ENCODE results near the gene NBAS.

Gene NBAS

GRCh38 chr2:15122915-15123314 lies 438.2 kb downstream of the NBAS start:
- ChIA-PET CTCF (no interaction called here), POLR2A (no interaction called here)
- no peak for DNase-seq (ENCODE audit: low read depth, low spot score)
- TF ChIP-seq, protein P1, sequence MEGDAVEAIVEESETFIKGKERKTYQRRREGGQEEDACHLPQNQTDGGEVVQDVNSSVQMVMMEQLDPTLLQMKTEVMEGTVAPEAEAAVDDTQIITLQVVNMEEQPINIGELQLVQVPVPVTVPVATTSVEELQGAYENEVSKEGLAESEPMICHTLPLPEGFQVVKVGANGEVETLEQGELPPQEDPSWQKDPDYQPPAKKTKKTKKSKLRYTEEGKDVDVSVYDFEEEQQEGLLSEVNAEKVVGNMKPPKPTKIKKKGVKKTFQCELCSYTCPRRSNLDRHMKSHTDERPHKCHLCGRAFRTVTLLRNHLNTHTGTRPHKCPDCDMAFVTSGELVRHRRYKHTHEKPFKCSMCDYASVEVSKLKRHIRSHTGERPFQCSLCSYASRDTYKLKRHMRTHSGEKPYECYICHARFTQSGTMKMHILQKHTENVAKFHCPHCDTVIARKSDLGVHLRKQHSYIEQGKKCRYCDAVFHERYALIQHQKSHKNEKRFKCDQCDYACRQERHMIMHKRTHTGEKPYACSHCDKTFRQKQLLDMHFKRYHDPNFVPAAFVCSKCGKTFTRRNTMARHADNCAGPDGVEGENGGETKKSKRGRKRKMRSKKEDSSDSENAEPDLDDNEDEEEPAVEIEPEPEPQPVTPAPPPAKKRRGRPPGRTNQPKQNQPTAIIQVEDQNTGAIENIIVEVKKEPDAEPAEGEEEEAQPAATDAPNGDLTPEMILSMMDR (IDR thresholded peaks at IDR 0.05; ENCODE audit: insufficient read depth, low read length, missing control alignments): no peak
- no peak overlapping the region for H3K4me3 ChIP-seq (ENCODE audit: low read depth, low read length)

DNA sequence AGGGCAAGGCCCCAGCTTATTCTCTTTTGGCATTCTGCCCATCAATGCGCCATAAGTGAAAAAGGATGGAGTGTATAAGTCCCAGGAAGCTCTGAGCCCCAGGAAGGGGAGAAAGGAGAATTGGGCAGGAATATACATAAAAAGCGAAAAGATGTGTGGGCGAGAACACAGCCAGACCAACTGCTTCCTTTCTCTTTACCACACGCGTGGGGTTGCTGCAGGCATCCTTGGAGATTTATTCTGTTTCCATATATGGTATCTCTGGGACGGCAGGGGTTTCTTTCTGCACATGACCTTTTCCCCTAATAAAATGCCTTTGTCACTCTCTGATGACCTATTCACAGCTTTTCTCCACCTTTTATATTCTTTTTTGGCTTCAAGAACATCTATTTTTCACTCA lies 440.5 kb downstream of the NBAS start:
- ChIA-PET POLR2A (no interaction called here), CTCF (interaction anchor here (1.1 kb wide), 1 partner anchor 11 kb away, joined by 3 read pairs; no protein-coding TSS in a partner anchor)
- H3K4me3 ChIP-seq (ENCODE audit: low read depth, low read length): no peak overlapping the region
- TF ChIP-seq, protein P1 (IDR thresholded peaks at IDR 0.05; ENCODE audit: insufficient read depth, low read length, missing control alignments): no peak
- DNase-seq (ENCODE audit: low read depth, low spot score): no peak

DNA sequence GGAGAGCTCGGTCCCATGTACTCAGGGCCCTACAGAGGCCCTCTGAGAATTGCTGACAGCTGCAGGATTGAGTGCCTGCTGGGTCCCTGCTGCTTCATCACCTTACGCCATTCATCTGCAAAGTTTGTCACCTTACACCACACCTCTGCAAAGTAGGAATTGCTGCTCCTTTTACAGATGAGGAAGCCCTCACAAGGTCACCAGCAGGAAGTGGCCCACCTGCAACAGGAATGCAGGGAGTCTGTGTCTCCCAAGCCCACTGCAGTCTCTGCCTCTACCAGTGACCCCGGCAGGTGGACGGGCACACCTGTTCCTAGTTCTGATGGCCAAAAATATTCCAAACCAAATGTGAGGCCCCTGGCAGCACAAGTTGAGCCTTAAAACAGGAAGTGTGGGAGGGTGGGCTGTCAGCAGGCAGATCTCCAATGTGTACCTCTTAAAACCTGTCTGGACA lies 441.4 kb downstream of the NBAS start:
- ChIA-PET CTCF (no interaction called here), POLR2A (no interaction called here)
- no peak overlapping the region for H3K4me3 ChIP-seq (ENCODE audit: low read depth, low read length)
- TF ChIP-seq, protein P1 (IDR thresholded peaks at IDR 0.05; ENCODE audit: insufficient read depth, low read length, missing control alignments): no peak
- no peak for DNase-seq (ENCODE audit: low read depth, low spot score)

DNA sequence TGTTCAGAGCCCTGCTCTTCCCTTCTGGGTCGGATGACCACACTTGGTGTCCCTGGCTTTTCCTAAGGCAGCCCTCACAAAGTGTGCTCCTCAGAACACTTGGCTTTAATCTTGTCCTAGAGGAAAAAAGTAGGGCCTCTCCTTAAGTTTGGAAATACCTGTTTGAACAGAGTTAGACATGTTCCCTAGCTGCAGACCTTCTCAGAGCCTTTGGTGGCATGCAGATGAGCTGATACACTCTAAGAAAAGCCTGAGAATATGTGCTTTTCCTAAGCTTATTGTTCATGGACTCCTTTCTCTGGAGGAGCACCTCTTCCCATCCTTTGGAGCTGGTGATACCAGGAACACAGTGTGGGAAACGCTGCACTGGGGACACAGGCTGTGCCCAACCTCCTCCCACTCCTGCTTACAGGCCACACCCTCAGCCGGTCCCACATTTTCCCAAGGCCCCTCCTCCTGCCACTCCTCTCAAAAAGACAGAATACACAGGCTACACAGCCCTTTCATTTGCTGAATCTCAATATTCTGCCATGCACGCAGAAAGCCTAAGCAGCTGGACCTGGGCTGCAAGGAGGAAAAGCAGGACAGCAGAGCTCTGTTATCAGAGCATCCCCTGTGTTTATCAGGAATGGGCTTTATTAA lies 443.6 kb downstream of the NBAS start:
- DNase-seq (ENCODE audit: low read depth, low spot score): no peak
- H3K4me3 ChIP-seq (ENCODE audit: low read depth, low read length): no peak overlapping the region
- TF ChIP-seq, protein P1 (IDR thresholded peaks at IDR 0.05; ENCODE audit: insufficient read depth, low read length, missing control alignments): no peak
- CTCF ChIA-PET: no interaction called here
- POLR2A ChIA-PET: no interaction called here

All from AG04449 (cell line).